ELF-1 (cell line): ENCODE results near the gene DLD.
"Not testable (repeated sequence)": the region's sequence is repeated elsewhere in the genome, so short reads cannot be mapped to it uniquely, and the experiment has no call there.

Experiments
- DNase-seq: peaks from one replicate; pipeline ENCODE4 v3.0.0-alpha.2; 2016; ENCODE audit warnings: low read depth, low spot score

Gene DLD, protein sequence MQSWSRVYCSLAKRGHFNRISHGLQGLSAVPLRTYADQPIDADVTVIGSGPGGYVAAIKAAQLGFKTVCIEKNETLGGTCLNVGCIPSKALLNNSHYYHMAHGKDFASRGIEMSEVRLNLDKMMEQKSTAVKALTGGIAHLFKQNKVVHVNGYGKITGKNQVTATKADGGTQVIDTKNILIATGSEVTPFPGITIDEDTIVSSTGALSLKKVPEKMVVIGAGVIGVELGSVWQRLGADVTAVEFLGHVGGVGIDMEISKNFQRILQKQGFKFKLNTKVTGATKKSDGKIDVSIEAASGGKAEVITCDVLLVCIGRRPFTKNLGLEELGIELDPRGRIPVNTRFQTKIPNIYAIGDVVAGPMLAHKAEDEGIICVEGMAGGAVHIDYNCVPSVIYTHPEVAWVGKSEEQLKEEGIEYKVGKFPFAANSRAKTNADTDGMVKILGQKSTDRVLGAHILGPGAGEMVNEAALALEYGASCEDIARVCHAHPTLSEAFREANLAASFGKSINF

DNA sequence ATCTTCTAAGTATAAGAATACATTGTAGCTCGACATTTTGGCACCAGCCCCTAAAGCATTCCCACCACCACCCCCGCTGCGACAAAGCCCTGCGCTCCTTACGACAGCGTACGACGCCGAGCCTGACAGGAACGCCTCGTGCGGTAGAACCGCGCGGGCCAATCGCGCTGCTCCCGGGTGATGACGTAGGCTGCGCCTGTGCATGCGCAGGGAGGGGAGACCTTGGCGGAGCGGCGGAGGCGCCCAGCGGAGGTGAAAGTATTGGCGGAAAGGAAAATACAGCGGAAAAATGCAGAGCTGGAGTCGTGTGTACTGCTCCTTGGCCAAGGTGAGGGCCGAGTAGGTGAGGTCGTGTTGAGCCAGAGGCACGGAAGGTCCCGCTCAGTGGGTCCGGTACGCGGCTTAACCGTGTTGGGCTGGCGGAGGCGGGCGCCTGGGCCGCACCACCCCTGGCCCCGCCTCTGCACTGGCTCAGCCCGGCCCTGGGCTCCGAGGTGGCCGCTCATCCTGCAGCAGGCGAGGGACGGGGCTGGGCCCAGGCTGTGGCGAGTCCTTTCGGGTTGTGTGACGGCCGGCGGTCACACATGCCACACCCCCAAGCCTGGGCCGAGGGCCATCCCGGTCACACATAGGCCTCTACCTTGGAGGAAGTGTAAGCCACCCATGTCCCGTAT, at the start of gene DLD:
DLD (plus strand) TSS at position 222 of the 674 bp plus-strand sequence; CDS start at position 290, 68 bp downstream.
- peak; percentile 95 for DNase-seq

DNA sequence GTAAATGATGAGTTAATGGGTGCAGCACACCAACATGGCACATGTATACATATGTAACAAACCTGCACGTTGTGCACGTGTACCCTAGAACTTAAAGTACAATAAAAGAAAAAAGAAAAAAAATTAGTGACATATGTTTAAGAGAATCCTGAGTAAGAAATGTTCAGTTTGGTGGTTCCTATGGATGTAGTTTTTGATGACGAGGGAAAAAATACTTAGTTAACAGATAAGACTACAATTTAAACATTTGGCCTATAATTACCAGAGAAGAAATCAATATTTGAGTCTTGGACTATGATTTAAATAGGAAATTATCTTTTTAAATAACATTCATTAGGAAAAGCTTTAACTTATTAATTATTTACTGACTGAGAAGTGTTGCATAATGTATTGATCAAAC, 48.8 kb upstream of the DLD start:
- DNase-seq = no peak

DNA sequence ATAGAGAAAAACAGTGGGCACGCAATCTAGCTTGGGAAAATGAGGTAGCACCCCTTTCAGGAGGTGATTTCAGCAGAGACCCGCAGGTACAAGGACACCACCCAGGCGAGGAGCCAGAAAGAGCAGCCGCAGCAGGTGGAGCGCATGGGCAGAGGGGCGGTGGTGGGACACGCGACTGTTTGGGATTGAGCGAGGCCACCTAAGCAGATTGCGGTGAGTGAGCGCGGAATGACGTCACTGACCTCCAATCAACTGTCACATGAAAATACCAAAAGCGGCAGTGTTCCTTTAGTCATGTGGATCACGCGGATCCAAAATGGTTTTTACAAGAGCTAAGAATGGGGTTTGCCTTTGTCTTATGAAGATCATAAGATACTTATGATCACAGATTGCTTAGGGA, 47.8 kb upstream of the DLD start:
- DNase-seq = no peak

DNA sequence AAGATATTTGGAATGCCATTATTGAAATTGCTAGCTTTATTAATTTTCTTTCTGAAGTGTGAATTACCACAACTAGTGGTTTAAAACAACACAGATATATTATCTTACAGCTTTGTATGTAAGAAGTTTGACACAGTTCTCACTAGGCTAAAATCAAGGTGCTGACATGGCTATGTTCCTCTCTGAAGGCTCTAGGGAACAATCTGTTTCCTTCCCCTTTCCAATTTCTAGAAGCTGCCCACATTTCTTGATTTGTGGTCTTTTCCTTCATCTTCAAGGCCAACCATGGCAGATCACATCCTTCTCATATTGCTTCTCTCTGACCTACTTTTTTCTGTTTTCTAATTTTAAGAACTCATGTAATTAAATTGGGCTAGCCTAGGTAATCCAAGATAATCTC, 44.7 kb upstream of the DLD start:
- DNase-seq = no peak

DNA sequence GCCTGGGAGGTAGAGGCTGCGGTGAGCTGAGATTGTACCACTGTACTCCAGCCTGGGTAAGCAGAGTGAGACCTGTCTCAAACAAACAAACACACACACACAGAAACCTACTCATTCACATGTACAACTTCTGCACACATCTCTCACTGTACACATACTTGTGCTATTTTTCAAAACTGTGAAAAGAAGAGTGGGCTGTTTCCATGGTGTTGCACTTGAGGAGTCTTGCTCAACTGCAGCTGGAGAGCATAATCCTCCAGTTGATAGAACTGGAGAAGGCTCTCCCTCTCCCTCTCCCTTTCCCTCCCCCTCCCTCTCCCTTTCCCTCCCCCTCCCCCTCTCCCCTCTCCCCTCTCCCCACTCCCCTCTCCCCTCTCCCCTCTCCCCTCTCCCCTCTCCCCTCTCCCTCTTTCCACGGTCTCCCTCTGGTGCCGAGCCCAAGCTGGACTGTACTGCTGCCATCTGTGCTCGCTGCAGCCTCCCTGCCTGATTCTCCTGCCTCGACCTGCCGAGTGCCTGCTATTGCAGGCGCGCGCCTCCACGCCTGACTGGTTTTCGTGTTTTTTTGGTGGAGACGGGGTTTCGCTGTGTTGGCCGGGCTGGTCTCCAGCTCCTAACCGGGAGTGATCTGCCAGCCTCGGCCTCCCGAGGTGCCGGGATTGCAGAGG, 43.7 kb upstream of the DLD start:
- DNase-seq = no peak

DNA sequence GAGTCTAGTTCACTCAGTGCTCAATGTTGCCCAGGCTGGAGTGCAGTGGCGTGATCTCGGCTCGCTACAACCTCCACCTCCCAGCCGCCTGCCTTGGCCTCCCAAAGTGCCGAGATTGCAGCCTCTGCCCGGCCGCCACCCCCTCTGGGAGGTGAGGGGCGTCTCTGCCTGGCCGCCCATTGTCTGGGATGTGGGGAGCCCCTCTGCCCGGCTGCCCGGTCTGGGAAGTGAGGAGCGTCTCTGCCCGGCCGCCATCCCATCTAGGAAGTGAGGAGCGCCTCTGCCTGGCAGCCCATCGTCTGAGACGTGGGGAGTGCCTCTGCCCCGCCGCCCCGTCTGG, 43.2 kb upstream of the DLD start:
- not testable (repeated sequence) for DNase-seq

DNA sequence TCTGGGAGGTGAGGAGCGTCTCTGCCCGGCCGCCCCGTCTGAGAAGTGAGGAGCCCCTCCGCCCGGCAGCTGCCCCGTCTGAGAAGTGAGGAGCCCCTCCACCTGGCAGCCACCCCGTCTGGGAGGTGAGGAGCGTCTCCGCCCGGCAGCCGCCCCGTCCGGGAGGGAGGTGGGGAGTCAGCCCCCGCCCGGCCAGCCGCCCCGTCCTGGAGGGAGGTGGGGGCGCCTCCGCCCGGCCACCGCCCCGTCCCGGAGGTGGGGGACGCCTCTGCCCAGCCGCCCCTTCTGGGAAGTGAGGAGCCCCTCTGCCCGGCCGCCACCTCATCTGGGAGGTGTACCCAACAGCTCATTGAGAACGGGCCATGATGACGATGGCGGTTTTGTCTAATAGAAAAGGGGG, 42.8 kb upstream of the DLD start:
- DNase-seq = not testable (repeated sequence)

DNA sequence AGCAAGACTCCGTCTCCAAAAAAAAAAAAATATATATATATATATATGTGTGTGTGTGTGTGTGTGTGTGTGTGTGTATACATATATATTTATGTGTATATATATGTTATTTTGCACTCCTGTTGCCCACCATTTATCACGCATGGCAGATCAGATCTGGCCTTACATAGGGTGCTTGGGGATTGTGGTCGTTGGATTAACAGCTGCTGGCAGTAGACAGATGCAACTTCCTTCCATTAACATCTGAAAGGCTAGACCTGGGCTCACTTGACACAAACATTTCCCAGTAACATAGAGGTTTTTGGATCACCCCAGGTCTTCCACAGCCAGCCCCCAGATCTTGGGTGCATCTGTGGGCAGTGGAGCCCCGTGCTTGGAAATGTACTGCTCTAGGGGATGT, 40.8 kb upstream of the DLD start:
- DNase-seq = no peak

DNA sequence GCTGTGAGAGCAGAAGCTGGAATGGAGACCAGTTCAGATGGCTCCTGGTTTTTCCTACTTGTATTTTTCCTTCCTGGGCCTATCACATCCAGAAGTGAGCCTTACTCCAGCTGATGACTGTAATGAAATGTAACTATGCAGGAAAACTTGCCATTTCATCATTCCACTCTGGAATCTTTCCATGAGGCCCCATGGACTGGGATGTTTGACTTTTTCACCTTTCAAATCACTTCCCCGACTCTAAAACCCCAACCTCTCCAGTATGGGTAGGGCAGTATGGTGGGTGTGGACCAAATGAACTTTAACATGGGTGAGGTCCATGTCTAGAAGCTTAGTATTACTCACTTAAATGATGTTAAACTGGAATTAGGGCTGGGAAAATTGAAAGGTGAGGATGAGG, 40.3 kb upstream of the DLD start:
- DNase-seq = no peak

DNA sequence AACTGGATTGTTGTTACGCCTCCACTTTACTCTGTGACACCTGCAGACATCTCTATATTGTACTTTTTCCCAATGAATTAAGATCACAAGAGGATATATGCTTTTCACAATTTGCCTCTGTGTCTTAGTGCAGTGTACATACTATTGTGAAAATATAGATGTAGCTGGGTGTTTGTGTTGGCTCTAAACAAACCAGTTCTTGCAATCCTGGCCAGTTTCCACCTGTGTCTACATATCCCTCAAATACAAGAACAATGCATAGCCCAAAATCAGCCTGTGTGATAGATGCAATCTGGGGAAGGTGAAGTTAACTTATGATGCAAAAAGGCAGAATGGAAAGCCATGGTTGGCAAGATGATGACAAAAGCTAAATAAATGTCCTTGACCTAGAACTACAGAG, 36.5 kb upstream of the DLD start:
- no peak for DNase-seq

DNA sequence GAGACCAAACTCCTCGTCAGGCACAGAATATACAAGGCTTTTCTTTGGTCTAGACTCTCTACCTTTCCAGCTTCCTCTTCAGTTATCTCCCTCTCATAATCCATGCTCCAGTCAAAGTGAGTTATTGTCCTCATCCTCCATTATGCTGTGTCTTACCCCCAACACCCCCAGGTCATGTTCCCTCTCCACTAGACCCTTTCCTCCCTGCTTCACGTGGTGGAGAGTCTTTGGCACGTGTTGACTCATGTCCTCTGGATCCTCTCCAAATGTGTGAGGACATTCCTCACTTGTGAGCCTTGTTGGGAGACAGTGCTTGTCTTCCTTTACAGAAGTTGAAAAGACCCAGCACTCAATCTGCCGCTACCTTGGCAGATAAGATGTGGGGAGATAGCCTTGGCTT, 36.0 kb upstream of the DLD start:
- DNase-seq = no peak

DNA sequence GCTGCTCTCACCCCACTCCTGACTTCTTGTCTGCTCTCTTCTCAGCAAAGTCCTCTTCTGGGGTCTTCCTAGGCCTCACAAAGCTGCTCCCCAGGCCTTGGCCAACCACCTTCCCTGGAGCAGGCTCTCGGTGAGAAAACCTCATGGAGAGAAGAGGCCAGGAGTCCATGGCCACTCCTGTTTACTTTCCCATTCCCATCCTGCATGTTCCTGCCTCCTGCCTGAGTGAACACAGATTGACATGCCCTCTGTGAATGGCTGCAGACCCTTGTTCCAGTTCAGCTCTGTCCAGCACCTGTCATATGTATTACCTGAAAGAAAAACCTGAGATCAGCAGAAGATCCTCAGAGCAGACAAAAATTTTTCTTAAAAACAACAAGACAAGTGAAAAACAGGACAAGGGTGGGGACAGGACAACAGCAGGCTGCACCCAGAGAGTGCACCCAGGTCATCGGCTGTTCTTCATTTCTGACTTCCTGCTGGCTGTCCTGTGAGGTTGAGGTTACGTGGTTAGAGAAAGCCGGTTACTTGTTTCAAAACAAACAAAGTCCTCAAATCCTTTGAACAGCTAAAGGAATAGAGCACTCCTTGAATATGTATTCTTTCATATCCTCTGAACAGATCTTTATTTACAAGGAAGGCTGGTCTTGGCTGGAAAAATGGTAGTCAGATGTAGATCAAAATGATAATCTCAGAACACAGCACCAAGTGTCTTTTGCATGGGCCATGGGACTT, 34.0 kb upstream of the DLD start:
- DNase-seq = no peak

DNA sequence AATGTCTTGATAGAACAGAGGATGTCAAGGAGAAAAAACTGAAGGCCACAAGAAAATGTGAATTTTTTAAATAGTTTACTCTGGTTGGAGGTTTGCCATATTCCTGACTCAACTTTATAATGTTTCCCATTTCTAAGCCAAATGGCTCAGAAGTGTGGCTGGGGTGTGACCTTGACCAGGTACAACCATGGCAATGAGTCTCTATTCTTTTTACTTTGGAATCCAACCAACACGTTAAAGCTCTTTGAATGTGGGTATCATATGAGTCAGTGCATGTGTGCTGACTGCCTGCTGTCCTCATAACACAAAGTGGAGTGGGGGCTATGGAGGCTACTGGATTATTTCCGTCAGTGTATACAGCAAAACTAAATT, 33.5 kb upstream of the DLD start:
- no peak for DNase-seq

DNA sequence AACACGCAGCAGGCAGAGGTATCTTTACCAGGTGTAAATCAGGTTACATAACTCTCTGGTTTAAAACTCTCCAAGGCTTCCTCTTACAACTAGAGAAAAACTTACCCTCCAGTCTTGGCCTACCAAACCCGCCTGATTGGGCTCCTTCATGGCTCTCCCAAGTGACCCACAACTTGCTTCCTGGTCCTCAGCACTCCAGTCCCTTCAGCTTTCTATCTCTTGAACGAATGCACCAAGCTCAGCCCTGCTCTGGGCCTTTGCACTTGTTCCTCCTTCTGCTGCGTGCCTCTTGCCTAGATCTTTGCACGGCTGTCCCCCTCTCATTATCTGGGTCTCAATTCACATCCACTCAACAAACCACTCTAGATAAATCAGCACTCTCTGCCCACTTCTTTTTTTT, 32.7 kb upstream of the DLD start:
- DNase-seq = no peak

DNA sequence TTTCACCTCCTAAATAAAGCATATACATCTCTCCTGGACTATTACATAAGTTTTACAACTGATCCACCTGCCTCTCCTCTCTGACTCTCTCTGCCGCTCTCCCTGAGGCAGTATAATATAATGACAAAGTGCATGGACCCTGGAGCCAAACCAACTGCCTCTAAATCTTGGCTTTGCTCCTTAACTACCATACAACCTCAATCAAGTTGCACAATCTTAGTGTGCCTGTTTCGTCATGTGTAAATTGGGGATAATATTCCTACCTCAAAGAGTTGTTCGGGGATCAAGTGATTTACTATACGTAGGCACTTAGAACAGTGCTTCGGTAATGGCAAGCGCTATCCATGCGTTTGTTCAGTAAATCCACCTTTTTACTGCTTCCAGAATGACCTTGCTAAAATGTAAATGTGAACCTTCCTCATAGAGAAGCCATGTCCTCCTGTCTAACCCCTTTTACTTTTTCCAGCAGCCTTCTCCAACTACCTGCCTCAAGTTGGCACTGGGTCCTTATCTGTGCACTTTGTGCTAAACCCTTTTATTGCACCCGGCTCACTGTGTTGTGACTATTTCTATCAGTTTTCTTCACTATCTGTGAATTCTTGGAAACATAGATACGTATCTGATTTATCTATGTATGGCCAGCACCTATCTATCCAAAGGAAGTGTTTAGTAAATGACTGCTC, 30.6 kb upstream of the DLD start:
- no peak for DNase-seq

DNA sequence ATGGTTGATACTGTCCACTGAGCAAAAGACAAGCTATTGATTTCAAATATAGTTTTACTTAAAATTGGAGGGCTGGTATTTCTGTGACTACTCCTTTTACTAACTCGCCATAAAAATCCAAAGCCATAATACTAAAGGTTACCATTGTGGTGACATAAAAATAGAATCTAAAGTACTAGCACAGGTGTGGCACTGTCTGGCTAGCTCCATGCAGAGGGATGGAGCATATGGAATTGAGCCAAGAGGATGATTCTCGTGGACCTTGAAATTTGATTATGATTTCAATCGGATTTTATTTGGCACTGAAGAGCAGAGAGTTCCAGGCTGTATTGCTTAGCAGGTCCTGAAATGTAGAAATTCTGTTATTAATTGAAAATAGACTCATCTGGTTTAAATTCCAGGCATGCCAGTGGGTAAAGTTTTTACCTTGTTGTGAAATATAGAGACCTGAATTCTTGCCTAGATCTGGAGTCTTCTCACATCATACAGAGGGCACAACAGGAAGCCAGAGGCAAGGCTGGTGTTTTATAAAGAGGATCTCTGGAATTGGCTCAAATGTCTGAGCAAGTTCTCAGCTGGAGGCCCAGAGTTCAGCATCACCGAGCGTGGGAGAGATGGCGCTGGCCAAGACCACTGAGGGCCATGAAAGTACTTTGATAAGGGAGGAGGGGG, 29.9 kb upstream of the DLD start:
- DNase-seq = no peak

DNA sequence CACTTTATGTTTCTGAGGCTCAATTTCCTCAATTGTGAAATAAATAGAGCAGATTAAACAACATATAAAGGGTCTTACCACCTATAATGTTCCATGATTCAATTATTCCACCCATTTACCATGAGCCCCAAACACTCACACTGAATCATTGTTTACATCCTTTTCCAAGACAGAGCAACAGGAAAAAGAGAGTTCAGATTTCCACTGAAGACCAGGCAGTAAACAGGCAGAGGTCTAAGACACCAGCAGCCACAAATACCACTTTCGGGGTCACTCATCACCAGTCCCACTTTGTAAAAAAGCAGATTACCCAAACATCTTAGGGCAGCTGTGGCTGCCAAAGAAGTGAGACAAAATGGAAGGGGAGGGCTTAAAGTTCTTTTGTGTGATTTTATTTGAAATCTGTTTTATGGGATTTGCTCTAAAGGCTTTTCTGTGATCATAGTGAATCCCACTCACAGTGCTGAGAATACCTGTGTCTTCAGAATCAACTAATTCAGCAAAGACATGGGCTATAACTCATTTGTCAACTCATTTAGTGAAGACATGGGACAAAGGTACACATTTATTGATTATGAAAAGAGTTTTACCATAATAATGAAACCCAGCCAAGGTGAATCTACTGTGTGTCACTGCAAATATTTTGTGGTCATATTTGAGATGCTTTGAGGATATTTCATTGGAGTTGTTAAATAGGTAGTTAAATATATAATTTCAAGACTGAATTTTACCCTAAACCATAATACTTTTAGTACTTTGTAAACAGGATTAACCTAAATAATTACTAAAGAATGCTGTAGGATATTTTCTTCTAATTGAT, 24.8 kb upstream of the DLD start:
- no peak for DNase-seq

DNA sequence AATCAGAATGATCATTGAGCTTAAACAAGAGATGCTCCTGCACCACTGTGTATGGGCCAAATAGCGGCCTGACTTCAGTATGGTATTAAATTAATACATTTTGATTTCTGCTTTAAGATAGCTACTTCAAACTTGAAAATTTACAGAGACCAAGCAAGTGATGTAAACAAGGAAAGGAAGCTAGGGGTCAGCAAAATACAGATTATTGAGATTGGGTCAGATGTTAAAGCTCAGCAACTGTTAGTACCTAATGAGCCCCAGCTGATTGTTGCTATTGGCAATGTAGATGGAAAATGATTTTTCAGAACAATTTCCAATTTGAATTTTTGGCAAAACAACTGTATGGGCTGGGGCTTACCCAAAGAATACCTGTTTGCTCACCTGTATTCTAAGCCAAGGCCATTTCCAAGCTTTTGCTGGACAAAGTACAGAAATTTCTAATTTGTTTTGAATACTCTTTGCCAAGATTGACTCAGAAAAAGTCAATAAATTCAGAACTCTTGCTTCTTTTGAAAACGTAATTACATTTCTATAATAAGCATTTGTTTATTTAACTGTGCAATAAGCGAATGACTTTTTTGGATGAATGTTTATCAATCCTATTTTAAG, 23.0 kb upstream of the DLD start:
- no peak for DNase-seq

DNA sequence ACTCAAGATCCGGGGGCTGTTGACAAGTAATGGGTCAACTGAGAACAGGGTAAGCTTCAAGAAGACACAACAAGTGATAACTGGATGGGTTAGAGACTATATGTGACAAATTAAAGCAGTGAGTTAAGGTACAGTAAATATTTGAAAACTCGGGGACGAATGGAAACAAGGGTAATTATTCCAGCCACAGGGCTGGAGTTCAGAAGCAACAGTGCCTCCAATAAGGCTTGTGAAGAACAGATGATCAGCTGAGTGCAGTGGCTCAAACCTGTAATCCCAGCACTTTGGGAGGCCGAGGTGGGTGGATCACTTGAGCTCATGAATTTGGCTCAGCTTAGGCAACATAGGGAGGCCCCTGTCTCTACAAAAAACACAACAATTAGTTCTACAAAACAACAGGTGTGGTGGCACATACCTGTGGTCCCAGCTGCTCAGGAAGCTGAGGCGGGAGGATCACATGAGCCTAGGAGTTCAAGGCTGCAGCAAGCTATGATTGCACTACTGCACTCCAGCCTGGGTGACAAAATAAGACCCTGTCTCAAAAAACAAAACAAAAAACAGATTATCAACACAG, 20.5 kb upstream of the DLD start:
- no peak for DNase-seq
